HG03575 (cell line): Measurements from ENCODE around the gene ARL8A.
"Not testable (repeated sequence)": the region's sequence is repeated elsewhere in the genome, so short reads cannot be mapped to it uniquely, and the experiment has no call there.

Source experiments
- ATAC-seq: cut with Tn5 transposase; IDR thresholded peaks from one replicate; pipeline ENCODE4 v1.9.1; 2021; ENCODE audit not compliant: unreplicated experiment, insufficient number of reproducible peaks, low FRiP score; ENCODE audit errors: extremely low read depth

ARL8A gene

DNA sequence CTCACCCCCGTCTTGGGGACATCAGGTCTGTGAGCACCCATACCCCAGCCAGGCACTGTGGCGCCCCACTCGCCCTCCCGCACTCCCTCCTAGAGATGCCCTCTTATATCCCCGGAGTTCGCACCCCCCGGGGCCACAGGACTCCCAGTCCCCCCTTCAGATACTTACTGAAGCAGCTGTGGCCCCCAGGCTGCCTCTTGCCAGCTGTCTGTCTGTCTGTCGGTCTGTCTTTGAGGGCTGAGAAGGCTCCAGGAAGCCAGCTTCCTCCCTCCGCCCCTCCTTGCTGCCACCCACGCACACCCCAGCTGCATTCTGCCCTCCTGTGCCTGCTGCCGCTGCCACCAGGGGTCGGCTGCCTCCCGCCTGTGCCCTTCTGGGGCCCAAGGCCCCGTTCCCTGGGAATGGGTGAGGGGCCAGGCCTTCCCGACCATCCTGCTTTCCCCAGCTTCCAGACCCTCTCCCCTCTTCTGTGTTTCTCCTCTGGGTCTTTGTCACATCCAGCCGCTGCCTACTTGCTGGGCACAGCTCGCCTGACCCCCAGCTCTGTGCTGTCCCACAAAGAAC is 15.9 kb upstream of the ARL8A start, which contains the start of gene PTPN7:
PTPN7 (minus strand) TSS at position 226 of the 564 bp plus-strand sequence. CDS start 1,200 bp downstream, outside the sequence.
- ATAC-seq, result no peak

- no peak for ATAC-seq
Observed at GRCh38 chr1:202159534-202160371, 15.2 kb upstream of the ARL8A start.

DNA sequence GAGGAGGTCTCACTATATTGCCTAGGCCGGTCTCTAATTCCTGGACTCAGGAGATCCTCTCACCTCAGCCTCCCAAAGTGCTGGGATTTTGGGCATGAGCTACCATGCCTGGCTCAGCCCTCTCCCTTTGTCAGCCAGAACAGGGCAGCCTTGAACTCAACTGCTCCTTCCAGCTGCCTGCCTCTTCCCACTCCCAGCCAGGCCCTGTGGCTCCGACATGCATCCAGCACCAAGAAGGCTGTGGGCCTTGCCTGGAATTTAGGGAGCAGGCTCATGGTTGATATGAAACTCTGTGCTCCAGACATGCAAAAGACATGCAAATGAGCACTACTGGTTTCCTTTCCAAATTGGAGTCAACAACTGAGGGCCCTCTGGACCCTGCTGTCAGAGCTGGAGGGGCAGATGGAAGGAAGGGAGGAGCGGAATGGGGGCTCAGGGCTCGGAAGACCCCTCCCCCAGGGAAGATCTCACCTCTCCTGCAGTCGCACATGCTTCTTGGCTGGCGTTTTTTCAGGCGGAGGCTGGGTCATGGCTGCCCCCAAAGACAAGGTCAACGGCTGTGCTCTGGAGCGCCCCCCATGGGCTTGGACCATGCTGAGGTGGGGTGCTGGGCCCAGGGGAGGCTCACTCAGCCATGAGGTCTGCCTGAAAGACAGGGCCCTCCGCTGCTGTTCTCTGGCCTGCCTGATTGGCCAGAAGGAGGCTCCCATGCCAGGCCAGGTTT is 14.4 kb upstream of the ARL8A start:
- no peak for ATAC-seq

- no peak for ATAC-seq
Observed at GRCh38 chr1:202157945-202158344, 13.4 kb upstream of the ARL8A start.

- ATAC-seq, result no peak
Observed at GRCh38 chr1:202156590-202156989, 12.1 kb upstream of the ARL8A start.

DNA sequence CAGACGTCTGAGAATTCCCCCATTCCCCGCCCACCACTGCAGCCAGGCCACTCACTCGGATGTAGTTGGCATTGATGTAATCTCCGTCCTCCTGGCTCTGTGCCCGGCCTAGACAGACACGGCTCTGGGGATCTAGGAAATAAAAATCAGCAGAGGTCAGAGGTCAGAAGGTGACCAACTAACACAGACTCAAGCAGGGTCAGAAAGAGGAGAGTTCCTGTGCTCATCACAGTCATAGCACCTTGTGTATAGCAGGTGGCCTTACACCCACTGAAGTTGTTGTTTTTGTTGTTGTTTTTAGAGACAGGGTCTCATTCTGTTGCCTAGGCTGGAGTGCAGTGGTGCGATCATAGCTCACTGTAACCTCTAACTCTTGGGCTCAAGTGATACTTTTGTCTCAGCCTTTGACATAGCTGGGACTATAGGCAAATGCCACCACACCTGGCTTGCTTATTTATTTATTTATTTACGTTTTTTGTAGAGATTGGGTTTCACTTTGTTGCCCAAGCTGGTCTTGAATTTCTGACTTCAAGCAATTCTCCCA is 11.0 kb upstream of the ARL8A start:
- ATAC-seq, result no peak

DNA sequence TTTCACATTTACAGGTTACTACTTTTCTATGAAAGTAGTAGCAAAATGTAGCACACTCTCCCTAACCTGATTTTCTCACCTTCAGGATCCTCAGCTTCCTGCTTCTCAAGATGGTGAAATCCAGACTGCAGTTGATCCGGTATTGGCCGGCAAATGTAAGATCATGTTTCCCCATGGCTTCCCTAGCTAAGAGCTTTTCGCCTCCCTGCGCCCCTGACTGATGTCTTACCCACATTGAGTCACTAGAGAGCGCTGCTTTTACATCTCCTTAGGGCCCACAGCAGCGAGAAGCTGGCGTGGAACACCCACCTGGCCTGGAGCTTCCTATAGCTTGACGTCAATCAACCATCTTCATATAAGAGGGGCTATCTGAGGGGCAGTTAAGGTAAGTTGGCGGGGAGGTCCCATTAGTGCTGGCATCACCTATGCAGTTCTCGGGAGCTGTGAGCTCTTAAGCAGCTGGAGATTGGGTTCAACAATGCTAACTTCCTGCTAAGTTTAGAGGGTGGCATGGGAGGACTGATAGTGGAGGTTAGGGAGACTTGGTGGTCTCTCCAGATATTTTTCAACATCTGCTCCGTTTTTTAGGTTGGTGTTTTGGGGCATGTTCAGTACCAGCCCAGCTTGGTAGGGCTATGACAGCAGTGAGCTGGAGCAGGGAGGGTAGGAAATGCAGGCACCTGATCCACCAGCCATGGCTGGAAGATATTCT is 10.4 kb upstream of the ARL8A start:
- no peak for ATAC-seq

- ATAC-seq, result no peak
Observed at GRCh38 chr1:202154148-202154765, 9.7 kb upstream of the ARL8A start.

GRCh38 chr1:202153284-202153683 is 8.7 kb upstream of the ARL8A start:
- ATAC-seq, result no peak

GRCh38 chr1:202152399-202152798 is 7.9 kb upstream of the ARL8A start:
- no peak for ATAC-seq

- ATAC-seq, result no peak
Observed at GRCh38 chr1:202151045-202151444, 6.5 kb upstream of the ARL8A start.

DNA sequence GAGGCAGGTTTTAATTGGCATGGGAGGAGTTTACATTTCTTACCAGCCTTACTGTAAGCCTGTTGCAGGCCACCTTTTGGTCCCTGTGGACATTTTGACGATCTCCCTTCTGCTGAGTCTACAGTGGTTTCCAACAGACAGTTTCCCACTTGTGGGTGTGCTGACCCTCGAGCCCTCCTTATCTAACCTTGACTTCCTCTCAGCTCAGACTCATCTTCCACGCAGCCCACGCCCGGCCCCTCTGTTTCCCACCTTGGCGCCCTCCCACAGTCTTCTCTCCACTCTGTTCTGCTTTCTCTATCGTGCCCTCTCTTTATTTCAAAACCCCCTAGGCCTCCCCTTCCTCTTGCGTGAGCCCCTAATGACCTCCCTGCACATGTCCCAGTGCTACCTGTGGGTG is 6.1 kb upstream of the ARL8A start:
- ATAC-seq, result no peak

GRCh38 chr1:202150187-202150586 is 5.7 kb upstream of the ARL8A start:
- ATAC-seq, result no peak

- no peak for ATAC-seq
Observed at GRCh38 chr1:202149566-202149965, 5.0 kb upstream of the ARL8A start.

DNA sequence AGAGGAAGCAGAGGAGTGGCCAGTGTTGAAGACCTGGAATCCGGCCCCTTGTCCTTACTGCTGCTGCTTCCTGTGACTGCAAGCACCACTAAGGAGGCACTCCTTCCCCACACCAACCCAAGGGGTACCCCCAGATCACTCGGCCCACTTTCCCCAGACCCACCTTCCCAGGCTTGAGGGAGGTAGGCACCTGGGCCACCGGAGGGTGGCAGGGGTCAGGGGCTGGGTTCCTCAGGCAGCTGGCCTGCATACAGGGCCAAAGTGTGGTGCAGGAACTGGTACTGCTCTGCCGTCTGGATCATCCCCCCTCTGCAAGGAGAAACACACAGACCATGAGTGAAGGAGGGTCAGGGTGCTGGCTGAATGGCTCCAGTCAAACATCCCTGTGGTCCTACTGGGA is 3.9 kb upstream of the ARL8A start:
- ATAC-seq, result no peak

GRCh38 chr1:202146993-202147392 is 2.5 kb upstream of the ARL8A start:
- ATAC-seq, result no peak

DNA sequence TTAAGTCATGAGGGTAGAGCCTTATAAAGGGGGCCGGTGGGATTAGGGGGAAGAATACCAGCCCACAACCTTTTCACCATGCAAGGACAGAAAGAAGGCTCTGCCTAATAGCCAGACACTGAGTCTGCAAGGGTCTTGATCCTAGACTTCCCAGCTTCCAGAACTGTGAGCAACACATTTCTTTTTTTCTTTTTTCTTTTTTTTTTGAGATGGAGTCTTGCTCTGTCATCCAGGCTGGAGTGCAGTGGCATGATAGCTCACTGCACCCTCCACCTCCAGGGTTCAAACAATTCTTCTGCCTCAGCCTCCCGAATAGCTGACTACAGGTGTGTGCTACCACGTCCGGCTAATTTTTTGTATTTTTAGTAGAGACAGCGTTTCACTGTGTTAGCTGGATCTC is 1.7 kb upstream of the ARL8A start:
- ATAC-seq, result no peak

GRCh38 chr1:202145744-202146140 is 1.2 kb upstream of the ARL8A start:
- ATAC-seq, result not testable (repeated sequence)
